ENCODE data around the gene TMPO.
"Not testable (repeated sequence)": the region's sequence is repeated elsewhere in the genome, so short reads cannot be mapped to it uniquely, and the experiment has no call there.

TMPO gene

DNA sequence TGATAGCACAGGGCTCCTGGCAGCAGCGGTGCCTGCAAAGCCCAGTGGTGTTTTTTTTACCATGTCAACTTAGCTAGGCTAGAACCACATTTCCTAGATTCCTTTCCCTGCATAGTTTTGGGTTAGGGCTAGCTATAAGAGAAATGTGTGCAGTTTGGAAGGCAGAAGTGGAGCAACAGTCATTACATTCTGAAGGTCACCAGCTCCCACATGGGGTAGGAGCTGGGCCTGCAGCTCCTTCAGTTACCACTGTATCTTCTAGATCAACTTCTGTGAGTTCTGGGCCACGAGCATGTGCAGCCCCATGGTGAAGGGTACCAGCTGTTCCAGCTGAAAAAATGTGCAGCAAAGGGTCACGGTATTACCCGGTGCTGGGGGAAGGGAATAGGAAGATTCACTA, 75.8 kb downstream of the TMPO start:
- TF ChIP-seq, protein P1, sequence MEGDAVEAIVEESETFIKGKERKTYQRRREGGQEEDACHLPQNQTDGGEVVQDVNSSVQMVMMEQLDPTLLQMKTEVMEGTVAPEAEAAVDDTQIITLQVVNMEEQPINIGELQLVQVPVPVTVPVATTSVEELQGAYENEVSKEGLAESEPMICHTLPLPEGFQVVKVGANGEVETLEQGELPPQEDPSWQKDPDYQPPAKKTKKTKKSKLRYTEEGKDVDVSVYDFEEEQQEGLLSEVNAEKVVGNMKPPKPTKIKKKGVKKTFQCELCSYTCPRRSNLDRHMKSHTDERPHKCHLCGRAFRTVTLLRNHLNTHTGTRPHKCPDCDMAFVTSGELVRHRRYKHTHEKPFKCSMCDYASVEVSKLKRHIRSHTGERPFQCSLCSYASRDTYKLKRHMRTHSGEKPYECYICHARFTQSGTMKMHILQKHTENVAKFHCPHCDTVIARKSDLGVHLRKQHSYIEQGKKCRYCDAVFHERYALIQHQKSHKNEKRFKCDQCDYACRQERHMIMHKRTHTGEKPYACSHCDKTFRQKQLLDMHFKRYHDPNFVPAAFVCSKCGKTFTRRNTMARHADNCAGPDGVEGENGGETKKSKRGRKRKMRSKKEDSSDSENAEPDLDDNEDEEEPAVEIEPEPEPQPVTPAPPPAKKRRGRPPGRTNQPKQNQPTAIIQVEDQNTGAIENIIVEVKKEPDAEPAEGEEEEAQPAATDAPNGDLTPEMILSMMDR (conservative IDR thresholded peaks at IDR 0.05; ENCODE audit: control insufficient read depth, insufficient read depth, low read depth, low read length): no peak
- no peak overlapping the region for H3K4me3 ChIP-seq (ENCODE audit: control insufficient read depth, low read depth, low read length)
- no peak for DNase-seq (ENCODE audit: low read depth)

DNA sequence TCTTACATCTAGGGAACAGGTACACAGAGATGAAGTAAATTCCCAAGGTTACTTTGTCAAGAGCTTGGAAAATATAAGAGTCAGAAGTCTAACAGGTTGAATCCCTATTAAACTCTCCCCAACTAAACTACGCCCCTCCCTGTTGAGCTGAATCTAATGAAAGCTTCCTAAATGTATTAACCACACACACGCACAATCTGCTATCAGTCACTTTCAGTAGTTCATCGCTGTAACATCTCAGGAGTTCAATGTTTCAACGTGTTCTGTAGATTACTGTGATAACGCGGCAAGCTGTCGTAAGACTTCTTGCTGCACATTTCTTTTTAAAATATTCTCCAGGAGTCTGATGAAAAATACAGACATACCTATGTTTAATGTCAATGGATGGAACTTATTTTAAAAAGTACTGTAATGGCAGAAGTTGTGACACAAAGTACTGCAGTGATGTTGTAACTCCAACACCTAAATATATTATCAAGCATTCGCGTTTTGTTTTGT, 77.5 kb downstream of the TMPO start:
- H3K4me3 ChIP-seq (ENCODE audit: control insufficient read depth, low read depth, low read length): peak overlapping the region; percentile 99
- TF ChIP-seq, protein P1 (conservative IDR thresholded peaks at IDR 0.05; ENCODE audit: control insufficient read depth, insufficient read depth, low read depth, low read length): no peak
- DNase-seq (ENCODE audit: low read depth): peak; percentile 30

GRCh38 chr12:98593351-98594049, 78.1 kb downstream of the TMPO start, which contains the start of gene SLC25A3:
TSS of gene SLC25A3 (plus strand) at chr12:98593686. CDS start at chr12:98593979, 293 bp downstream.
- H3K4me3 ChIP-seq (ENCODE audit: control insufficient read depth, low read depth, low read length): peak within 1 kb of the TSS; percentile 99
- DNase-seq (ENCODE audit: low read depth): peak; percentile 98
- TF ChIP-seq, protein P1 (conservative IDR thresholded peaks at IDR 0.05; ENCODE audit: control insufficient read depth, insufficient read depth, low read depth, low read length): no peak

- DNase-seq (ENCODE audit: low read depth): no peak
- TF ChIP-seq, protein P1 (conservative IDR thresholded peaks at IDR 0.05; ENCODE audit: control insufficient read depth, insufficient read depth, low read depth, low read length): no peak
- peak overlapping the region; percentile 99 for H3K4me3 ChIP-seq (ENCODE audit: control insufficient read depth, low read depth, low read length)
Measured at GRCh38 chr12:98594050-98594835, 78.9 kb downstream of the TMPO start.

DNA sequence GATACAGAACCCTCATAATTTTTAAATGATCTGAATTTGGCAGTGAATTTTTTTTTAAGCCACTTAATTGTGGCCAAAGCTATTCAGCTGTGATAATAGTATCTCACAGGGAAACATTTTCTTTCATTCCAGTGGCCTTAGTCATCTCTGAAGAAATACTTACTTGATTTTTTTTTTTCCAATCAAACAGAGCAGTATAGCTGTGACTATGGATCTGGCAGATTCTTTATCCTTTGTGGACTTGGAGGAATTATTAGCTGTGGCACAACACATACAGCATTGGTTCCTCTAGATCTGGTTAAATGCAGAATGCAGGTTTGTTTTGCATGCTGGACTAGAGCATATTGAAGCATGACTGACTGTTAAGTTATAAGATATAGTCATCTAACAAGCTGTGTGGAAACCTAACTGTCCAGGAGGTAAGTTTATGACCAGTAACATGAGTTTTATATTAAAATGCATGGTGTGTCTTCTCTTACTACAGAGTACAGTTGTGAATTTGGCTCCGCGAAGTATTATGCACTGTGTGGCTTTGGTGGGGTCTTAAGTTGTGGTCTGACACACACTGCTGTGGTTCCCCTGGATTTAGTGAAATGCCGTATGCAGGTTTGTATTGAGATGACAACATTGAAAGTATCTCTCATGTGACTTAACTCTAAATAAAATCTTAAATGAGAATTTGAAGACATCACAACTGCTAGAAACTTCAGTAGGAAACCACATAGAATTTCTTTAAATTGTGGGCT, 80.0 kb downstream of the TMPO start:
- peak; percentile 70 for DNase-seq (ENCODE audit: low read depth)
- TF ChIP-seq, protein P1 (conservative IDR thresholded peaks at IDR 0.05; ENCODE audit: control insufficient read depth, insufficient read depth, low read depth, low read length): no peak
- peak overlapping the region; percentile 99 for H3K4me3 ChIP-seq (ENCODE audit: control insufficient read depth, low read depth, low read length)

DNA sequence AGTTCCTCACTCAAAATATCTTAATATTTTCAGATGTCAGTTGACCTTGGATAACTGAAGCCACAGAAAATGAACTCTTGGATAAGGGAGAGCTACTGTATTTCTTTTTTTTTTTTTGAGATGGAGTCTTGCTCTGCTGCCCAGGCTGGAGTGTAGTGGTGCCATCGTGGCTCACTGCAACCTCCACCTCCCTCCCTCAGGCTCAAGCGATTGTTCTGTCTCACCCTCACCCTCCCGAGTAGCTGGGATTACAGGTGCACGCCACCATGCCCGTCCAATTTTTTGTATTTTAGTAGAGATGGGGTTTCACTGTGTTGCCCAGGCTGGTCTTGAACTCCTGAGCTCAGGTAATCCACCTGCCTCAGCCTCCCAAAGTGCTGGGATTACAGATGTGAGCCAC, 81.9 kb downstream of the TMPO start:
- H3K4me3 ChIP-seq (ENCODE audit: control insufficient read depth, low read depth, low read length); DNase-seq (ENCODE audit: low read depth): not testable (repeated sequence)
